GM18526 (cell line): ENCODE results near the gene ACAD10.

Experiments used
- POLR2A ChIP-seq: IDR thresholded peaks from 3 replicates; pipeline ENCODE4 v1.6.1; 2011; ENCODE audit not compliant: insufficient read length; ENCODE audit errors: extremely low read depth

ACAD10 gene

GRCh38 chr12:111733340-111733915 lies 47.6 kb downstream of the ACAD10 start:
- TF ChIP-seq POLR2A = no peak

DNA sequence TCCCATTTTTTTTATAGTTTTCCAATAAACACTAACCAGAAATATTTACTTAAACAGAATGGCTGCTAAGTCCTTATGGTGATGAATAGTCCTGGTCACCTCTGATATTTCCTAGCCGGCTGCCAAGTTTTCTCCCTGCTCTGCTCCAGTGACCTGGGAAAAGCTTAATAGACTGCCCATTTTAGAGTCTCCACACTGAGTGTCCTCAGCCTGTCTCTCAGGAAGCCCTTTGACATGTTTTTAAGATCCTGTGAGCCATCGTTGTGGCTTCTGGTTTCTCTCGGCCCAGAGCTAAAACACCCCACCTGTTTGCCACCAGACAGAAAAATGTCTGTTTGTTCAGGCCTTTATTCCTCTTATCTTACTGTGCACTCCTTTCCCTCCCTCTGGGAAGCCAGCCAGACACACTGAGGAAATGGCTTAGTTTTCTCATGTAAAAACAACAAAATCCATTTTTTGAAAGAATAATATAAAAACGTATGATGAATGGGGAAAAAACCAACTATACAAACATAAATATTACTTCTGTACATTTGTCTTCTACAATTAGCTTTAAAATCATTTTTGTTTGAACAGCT lies 55.5 kb downstream of the ACAD10 start:
- TF ChIP-seq POLR2A = no peak

- no peak for TF ChIP-seq POLR2A
Observed at GRCh38 chr12:111745211-111745610, 59.4 kb downstream of the ACAD10 start.

DNA sequence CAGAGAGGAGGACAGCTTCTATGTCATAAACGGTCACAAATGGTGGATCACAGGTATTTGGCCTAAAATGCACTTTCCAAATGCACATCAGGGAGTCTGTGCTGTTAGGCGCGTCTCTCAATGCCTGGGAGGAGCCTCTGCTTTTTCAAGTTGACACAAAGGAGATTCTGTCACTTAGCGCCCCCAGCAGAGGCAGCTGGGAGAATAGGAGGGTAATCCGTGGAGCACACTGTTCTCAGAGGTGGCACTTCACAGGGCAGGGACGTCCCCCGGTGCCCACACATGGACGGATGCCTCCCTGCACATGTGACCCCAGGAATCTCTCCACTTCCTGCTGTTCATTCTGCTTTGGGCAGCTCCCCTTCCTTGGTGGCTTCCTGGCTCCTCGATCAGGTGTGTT lies 61.5 kb downstream of the ACAD10 start:
- no peak for TF ChIP-seq POLR2A

GRCh38 chr12:111748151-111748672 lies 62.4 kb downstream of the ACAD10 start:
- TF ChIP-seq POLR2A = no peak

DNA sequence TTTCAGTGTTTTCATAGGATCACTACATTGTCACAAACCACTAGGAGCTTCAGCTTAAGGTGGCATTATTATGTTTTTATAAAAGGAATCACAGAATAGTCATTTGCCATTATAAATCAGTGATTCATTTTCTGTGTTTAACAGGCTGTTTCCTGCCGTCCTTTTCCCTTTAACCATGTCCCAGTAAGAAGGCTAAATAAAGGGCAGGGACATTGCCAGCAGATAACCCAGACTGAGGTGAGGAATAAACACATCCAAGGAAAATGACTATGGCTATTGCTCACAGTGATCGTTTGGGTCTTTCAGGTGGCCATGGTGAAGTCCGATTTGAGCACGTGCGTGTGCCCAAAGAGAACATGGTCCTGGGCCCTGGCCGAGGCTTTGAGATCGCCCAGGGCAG lies 63.0 kb downstream of the ACAD10 start:
- TF ChIP-seq POLR2A = no peak

- no peak for TF ChIP-seq POLR2A
Observed at GRCh38 chr12:111749391-111749790, 63.5 kb downstream of the ACAD10 start.

DNA sequence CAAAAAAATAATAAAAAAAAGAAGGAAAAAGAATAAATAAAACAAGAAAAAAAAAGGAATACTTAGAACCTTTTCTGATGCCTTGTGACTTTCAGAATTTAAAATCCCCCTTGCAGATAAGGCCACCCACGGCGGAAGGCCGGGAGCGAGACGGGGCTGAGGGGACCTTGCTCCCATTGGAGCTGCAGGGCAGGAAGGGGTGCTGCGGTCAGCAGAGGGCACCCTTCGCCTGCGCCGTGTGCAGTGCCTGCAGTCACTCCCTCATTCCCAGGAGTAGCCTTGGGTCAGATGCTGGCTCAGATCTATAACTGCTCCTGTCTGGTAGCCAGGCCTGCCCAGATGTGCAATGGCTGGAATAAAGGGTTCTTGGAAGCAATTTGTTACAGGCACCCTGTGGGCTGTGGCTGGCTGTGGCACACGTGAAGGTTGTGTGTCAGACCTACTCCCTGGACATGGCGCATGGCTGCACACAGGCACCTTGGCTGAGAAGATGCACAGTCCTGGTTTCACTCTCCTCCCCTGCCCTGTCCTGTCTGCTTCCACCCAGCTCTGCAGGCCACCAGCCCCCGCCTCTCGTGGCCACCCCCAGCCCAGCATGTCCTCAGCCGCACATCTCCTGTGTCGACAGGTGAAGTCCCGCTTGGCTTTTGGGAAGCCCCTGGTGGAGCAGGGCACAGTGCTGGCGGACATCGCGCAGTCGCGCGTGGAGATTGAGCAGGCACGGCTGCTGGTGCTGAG lies 67.5 kb downstream of the ACAD10 start:
- no peak for TF ChIP-seq POLR2A

- TF ChIP-seq POLR2A = no peak
Observed at GRCh38 chr12:111754671-111755070, 68.8 kb downstream of the ACAD10 start.

GRCh38 chr12:111756196-111756595 lies 70.3 kb downstream of the ACAD10 start:
- TF ChIP-seq POLR2A = no peak

- TF ChIP-seq POLR2A = no peak
Observed at GRCh38 chr12:111756681-111757080, 70.8 kb downstream of the ACAD10 start.

DNA sequence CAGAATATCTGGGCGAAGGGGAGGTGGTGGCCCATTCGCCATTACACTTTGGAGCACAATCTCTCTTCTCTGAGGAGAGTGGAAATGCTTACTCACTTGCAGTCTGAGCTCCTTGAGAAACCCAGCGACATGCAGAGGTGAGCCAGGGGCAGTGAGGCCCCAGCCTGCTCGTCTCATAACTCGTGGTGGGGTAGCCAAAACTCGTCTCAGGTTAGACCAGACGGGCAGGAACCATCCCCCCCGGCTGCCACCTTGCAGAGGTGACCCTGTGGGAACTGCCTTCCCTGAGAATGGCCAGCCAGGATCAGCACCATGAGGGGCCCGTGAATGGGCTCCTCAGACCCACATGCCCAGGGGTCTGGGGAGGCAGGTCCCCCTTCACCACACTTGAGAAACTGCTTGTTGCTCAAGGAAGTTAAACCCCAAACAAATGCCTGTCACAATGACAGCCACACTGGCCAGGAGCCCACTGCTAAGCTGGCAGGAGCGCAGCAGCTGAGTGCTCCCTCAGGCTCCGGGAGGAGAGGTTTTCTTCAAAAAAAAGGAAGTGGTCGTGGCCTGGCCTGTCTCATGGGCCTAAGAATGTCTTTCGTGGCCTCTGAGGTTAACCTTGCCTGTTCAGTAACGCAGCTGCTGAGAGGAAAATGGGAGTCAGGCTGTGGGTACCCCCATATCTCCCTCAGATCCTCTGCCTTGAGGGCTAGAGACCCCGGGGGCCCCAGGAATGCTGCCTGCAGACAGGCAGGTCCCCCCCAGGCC lies 71.7 kb downstream of the ACAD10 start:
- TF ChIP-seq POLR2A = no peak

- no peak for TF ChIP-seq POLR2A
Observed at GRCh38 chr12:111758120-111758561, 72.3 kb downstream of the ACAD10 start.

- TF ChIP-seq POLR2A = no peak
Observed at GRCh38 chr12:111759271-111759670, 73.4 kb downstream of the ACAD10 start.

- no peak for TF ChIP-seq POLR2A
Observed at GRCh38 chr12:111759991-111760390, 74.1 kb downstream of the ACAD10 start.

DNA sequence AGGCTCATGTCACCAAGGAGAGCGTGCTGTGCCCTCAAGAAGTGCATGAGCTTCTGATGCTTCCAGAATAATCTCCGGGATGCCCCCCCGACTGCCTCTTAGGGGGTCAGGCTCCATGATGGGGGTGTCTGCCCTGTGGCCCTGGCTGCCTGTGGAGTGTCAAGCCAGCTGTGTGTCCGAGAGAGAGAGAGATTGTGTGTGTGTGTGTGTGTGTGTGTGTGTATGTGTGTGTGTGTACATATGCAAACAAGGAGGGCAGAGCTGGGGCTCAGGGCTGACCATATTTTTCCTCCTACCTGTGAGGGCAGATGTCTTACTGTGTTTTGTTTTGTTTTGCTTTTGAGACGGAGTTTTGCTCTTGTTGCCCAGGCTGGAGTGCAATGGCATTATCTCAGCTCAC lies 75.2 kb downstream of the ACAD10 start:
- no peak for TF ChIP-seq POLR2A

- no peak for TF ChIP-seq POLR2A
Observed at GRCh38 chr12:111761706-111762105, 75.9 kb downstream of the ACAD10 start.
